ENCODE data around the gene BOC.

BOC gene

GRCh38 chr3:113250566-113250965 lies 39.2 kb downstream of the BOC start:
- DNase-seq, result no peak

- no peak for DNase-seq
Observed at GRCh38 chr3:113251817-113252216, 40.5 kb downstream of the BOC start.

- no peak for DNase-seq
Observed at GRCh38 chr3:113252553-113252952, 41.2 kb downstream of the BOC start.

GRCh38 chr3:113253702-113254101 lies 42.3 kb downstream of the BOC start:
- DNase-seq, result no peak

- DNase-seq, result no peak
Observed at GRCh38 chr3:113254171-113254947, 43.0 kb downstream of the BOC start.

GRCh38 chr3:113255100-113255853 lies 43.9 kb downstream of the BOC start:
- DNase-seq, result no peak

GRCh38 chr3:113255854-113256615 lies 44.7 kb downstream of the BOC start:
- DNase-seq, result no peak

- no peak for DNase-seq
Observed at GRCh38 chr3:113258361-113258760, 47.0 kb downstream of the BOC start.

GRCh38 chr3:113259196-113259595 lies 47.8 kb downstream of the BOC start:
- DNase-seq, result no peak

GRCh38 chr3:113261063-113261625 lies 49.8 kb downstream of the BOC start:
- DNase-seq, result no peak

- no peak for DNase-seq
Observed at GRCh38 chr3:113261626-113262303, 50.4 kb downstream of the BOC start.

GRCh38 chr3:113262304-113262665 lies 50.9 kb downstream of the BOC start:
- no peak for DNase-seq

- DNase-seq, result no peak
Observed at GRCh38 chr3:113263020-113263419, 51.7 kb downstream of the BOC start.

- no peak for DNase-seq
Observed at GRCh38 chr3:113263778-113264177, 52.4 kb downstream of the BOC start.

- no peak for DNase-seq
Observed at GRCh38 chr3:113264283-113265131, 53.1 kb downstream of the BOC start.

GRCh38 chr3:113265231-113265630 lies 53.9 kb downstream of the BOC start:
- no peak for DNase-seq

- no peak for DNase-seq
Observed at GRCh38 chr3:113266738-113267137, 55.4 kb downstream of the BOC start.

GRCh38 chr3:113268311-113268710 lies 57.0 kb downstream of the BOC start:
- no peak for DNase-seq

GRCh38 chr3:113268942-113269341 lies 57.6 kb downstream of the BOC start:
- DNase-seq, result no peak

GRCh38 chr3:113269661-113270060 lies 58.3 kb downstream of the BOC start:
- no peak for DNase-seq

GRCh38 chr3:113270068-113270467 lies 58.7 kb downstream of the BOC start:
- DNase-seq, result no peak

- no peak for DNase-seq
Observed at GRCh38 chr3:113270786-113271185, 59.4 kb downstream of the BOC start.
